Effector memory CD4-positive, alpha-beta T cell (primary cell): Measurements from ENCODE around the gene KCNC4.

Source experiments
- DNase-seq, 3 donors: peaks; one replicate each; pipeline ENCODE4 v3.0.0-alpha.2; 2020
- H3K27ac ChIP-seq: 2 replicates; pipeline ENCODE4 v1.7.0; 2013; ENCODE audit warnings: mild to moderate bottlenecking, low read length, moderate library complexity; ENCODE audit not compliant: insufficient read depth, poor library complexity, severe bottlenecking
- H3K27me3 ChIP-seq: replicated peaks from 2 replicates; pipeline ENCODE4 v1.7.0; 2013; ENCODE audit warnings: mild to moderate bottlenecking, low read length; ENCODE audit not compliant: insufficient read depth, control insufficient read depth, poor library complexity, severe bottlenecking
- H3K36me3 ChIP-seq: 2 replicates; pipeline ENCODE4 v1.7.0; 2013; ENCODE audit warnings: mild to moderate bottlenecking, low read length, moderate library complexity; ENCODE audit not compliant: control insufficient read depth, insufficient read depth
- H3K4me1 ChIP-seq: 2 replicates; pipeline ENCODE4 v1.7.0; 2013; ENCODE audit warnings: low read length, mild to moderate bottlenecking; ENCODE audit not compliant: control insufficient read depth, insufficient read depth, poor library complexity, severe bottlenecking
- H3K4me3 ChIP-seq: 2 replicates; pipeline ENCODE4 v1.7.0; 2013; ENCODE audit warnings: low read length, low read depth, mild to moderate bottlenecking; ENCODE audit not compliant: insufficient read depth, poor library complexity, severe bottlenecking
- H3K9me3 ChIP-seq: 2 replicates; pipeline ENCODE4 v1.7.0; 2013; ENCODE audit warnings: mild to moderate bottlenecking, low read length, moderate library complexity; ENCODE audit not compliant: control insufficient read depth

KCNC4 gene

GRCh38 chr1:110230381-110231199 lies 20.5 kb downstream of the KCNC4 start:
- no peaks in the 10 kb centered on the region for H3K27me3 ChIP-seq

DNA sequence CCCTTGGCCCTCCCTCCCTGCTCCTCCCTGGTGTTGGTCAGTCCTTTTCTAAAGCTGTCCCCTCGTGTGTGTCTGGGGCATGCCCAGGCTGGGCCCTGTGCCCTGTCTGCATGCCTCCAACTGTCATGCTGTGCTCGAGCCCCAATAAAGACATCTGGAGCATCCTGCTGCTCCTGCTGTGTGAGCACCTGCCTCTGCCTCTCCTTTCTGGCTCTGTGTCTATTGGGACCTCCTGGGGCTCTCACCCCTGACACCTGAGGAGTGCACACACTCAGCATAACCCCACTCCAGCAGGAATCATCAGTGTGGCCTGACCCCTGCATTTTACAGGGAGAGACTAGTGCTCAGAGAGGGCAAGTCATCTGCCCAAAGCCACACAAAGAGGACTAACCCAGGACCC lies 23.7 kb downstream of the KCNC4 start:
- Histone ChIP-seq H3K27ac (no peak overlapping the region), H3K9me3 (no peaks in the 10 kb centered on the region), H3K4me1 (no peaks in the 10 kb centered on the region), H3K27me3 (no peaks in the 10 kb centered on the region), H3K36me3 (no peaks in the 10 kb centered on the region), H3K4me3 (no peak overlapping the region)
- DNase-seq = no peak

More at GRCh38 chr1:110230381-110231199, 20.5 kb downstream of the KCNC4 start:
- DNase-seq = no peak
- Histone ChIP-seq H3K36me3 (no peaks in the 10 kb centered on the region), H3K4me3 (no peak overlapping the region), H3K4me1 (no peaks in the 10 kb centered on the region), H3K27ac (no peak overlapping the region), H3K9me3 (no peaks in the 10 kb centered on the region)

DNA sequence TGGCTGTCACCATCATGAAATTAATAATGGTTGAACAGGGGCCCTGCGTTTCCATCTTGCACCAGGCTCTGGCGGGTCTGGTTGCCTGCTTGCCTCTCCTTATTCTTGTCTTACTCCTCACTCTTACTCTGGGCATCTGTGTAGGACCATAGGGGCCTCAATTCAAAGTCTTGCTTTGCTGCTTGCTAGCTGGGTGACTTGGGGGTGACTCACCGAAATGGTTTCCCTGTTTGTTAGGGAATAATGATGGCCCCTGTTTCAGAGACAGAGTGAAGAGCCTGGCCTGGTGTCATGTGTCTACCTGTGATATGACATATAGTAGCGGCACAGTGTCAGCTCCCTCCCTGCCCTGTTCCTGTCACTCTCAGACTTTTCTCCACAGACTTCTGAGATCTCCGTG lies 24.6 kb downstream of the KCNC4 start:
- Histone ChIP-seq H3K9me3 (no peaks in the 10 kb centered on the region), H3K27ac (no peak overlapping the region), H3K36me3 (no peaks in the 10 kb centered on the region), H3K27me3 (no peaks in the 10 kb centered on the region), H3K4me1 (no peaks in the 10 kb centered on the region), H3K4me3 (no peak overlapping the region)
- DNase-seq = no peak

DNA sequence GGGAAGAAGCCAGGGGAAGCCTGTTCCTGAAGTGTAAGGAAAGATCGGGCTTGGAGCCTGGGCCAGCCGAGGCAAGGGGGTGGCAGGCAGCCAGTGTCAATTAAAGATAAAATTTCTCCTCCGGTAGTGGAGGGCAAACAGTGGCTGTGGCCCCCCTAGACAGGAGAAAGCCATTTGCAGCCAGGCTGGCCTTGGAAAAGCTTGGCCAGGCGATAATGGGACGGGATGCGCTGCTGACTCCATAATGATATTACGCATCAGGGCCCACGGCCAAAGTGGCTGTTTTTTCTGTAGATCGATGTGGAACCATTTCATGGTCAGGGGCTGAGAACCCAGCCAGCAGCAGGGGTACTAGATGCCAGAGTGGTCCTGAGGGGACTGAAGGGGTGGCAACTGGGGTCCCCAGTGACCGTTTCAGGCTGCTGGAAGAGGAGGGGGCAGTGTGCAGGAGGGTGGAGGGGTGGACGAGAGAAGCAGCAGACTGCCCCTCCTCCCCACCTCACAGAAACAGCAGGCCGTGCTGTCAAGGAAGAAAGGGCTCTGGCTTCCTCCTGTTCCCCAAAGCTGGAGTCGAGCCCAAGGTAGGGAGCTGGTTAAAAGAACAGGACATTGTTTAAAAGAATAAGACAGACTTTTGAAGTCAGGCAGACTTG lies 25.2 kb downstream of the KCNC4 start:
- Histone ChIP-seq H3K27ac (no peak overlapping the region), H3K4me1 (no peaks in the 10 kb centered on the region), H3K36me3 (no peaks in the 10 kb centered on the region), H3K9me3 (no peaks in the 10 kb centered on the region), H3K27me3 (no peaks in the 10 kb centered on the region), H3K4me3 (no peak overlapping the region)
- DNase-seq = no peak

GRCh38 chr1:110235834-110236682 lies 25.9 kb downstream of the KCNC4 start:
- no peaks in the 10 kb centered on the region for H3K9me3 ChIP-seq
- no peaks in the 10 kb centered on the region for H3K27me3 ChIP-seq
- no peak overlapping the region for H3K27ac ChIP-seq
- H3K4me3 ChIP-seq = no peak overlapping the region
- no peaks in the 10 kb centered on the region for H3K36me3 ChIP-seq
- H3K4me1 ChIP-seq = no peaks in the 10 kb centered on the region
- no peak for DNase-seq

DNA sequence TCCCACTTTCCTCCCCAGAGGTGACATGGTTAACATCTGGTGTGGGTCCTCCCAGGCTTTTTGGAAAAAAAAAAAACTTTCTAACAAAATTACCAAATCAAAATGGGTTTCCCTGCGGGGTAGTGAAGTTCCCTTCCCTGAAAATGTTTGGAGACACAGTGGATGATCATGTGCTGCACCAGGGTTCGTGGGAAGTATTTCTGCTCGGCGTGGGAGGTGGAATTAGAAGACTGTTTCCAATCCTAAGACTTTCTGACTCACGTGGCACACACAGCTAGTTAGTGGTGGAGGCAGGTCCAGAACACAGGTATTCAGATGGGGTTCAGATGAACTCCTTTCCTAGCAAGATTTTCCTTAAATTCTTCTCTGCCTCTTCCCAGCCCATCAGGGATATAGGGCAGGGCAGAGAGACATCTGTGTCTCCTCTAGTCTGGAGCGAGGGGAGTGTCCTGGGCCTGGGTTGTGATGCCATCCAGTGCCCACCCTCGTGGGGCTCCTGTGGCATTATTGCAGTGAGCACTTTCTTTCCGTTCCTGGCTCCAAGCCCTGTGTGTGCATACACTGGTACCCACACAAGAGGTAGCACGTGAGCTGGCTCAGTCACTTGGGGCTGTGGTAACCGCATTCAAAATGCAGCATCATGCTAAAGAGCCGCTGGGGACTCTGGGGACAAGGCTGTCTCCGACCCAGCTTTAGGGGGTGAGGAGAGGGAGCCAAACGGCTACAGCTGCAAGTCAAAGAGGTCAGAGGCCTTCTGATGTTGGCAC lies 27.5 kb downstream of the KCNC4 start:
- Histone ChIP-seq H3K9me3 (no peaks in the 10 kb centered on the region), H3K4me3 (no peak overlapping the region), H3K4me1 (no peaks in the 10 kb centered on the region), H3K27me3 (no peaks in the 10 kb centered on the region), H3K36me3 (no peaks in the 10 kb centered on the region), H3K27ac (no peak overlapping the region)
- no peak for DNase-seq

DNA sequence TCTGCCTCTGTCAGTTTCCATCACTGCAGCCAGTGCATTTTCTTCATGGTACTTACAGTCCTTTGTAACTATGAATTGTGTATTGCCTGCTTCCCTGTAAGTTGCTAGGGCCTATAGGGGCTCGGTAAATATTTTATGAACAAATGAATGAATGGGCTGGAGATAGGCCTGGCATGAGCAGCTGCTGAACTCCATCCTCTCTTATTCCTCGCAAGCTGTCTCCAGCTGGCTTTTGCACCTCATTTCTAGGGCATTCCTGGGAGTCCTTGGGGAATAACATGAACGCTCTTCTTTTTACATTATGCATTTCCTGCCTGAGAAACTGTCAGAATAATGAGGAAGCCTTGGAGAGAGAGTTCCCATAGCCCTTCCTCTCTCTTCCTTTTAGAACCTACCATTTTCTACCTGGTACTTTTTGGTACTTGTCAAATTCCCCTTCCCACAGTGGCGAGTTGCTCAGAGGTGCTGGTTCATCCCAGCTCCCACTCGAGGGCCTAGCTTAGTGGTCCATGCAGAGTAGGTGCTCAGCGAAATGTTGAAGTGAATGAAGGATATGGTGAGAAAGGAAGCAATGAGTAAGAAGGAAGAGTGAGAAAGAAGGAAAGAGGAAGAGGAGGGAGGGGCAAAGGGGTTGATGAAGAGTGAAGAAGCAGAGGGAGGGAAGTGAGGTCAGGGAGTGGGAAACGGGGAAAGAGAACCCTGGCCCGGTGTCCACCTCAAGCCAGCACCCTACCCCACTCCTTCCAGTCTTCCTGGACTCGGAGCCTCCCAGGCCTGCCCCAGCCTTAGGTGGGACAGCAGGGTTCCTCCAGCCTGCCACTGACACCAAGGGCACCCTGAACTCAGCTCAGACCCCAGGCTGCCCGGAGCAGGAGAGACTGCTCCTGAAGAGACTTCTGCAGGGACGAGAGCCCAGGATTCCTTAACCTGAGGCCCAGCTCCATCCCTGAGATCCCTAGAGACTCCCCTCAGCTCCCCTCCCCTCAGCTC lies 29.6 kb downstream of the KCNC4 start:
- Histone ChIP-seq H3K4me1 (no peaks in the 10 kb centered on the region), H3K27me3 (no peaks in the 10 kb centered on the region), H3K36me3 (no peaks in the 10 kb centered on the region), H3K27ac (no peak overlapping the region), H3K4me3 (no peak overlapping the region), H3K9me3 (no peaks in the 10 kb centered on the region)
- DNase-seq = no peak

DNA sequence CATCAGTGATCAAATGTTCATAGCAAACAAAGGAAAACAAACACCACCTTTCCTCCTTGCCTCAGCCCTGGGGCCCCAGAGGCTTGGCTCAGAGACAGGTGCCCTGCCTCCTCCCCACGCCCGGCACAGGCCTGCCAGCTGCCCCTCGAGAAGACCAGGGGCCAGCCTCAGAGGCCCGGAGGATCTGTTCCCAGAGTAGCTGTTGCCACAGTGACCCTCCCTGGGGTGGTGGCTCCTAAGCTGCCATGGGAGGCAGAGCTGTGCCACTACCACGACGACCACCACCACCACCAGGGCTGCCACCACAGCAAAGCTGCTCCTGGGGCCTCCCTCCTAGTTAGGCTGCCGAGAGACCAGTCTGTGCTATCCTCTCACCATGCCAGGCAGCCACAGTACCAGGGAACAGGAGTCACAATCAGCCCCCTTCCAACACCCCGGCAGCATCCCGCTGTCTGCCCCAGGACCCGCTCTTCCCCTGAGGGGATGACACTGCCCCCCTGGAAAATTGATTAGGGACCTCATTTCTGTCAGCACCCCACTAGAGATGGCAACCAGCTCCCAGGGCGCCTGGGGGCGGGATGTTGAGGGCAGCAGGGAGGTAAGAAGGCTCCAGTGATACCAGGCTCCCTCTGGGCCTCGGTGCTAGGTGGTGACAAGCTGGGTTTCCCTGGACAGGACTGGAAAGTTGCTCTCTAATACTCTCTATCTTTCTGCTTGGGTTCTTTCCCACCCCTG lies 30.5 kb downstream of the KCNC4 start:
- Histone ChIP-seq H3K36me3 (no peaks in the 10 kb centered on the region), H3K27ac (no peak overlapping the region), H3K4me1 (no peaks in the 10 kb centered on the region), H3K4me3 (no peak overlapping the region), H3K9me3 (no peaks in the 10 kb centered on the region), H3K27me3 (no peaks in the 10 kb centered on the region)
- DNase-seq = no peak
